Upper lobe of left lung (tissue), 4 donors: Measurements from ENCODE around the gene CCHCR1.
"Not testable (repeated sequence)": the region's sequence is repeated elsewhere in the genome, so short reads cannot be mapped to it uniquely, and the experiment has no call there.

ENCODE experiments used
- EP300 ChIP-seq, 4 donors: sonication (generic); formaldehyde crosslinking; IDR thresholded peaks; one replicate each; pipeline ENCODE4 v1.5.1; 2017; ENCODE audit warnings: antibody characterized with exemption in 4 of 4, control low read depth in 2 of 4
- POLR2A ChIP-seq, 4 donors: fragments of 450-650 bp; IDR thresholded peaks; one replicate each; pipeline ENCODE4 v1.5.1; 2016 to 2017; ENCODE audit warnings: antibody characterized with exemption in 4 of 4, mild to moderate bottlenecking in 2 of 4
- TF ChIP-seq, protein P1 (sequence below), 6 experiments: fragments of 450-650 bp in 4 of 6; fragments of 200-600 bp in 2 of 6; sonication (generic) in 2 of 6; IDR thresholded peaks; one replicate each; pipeline ENCODE4 v1.5.1; 2016 to 2019; ENCODE audit warnings: antibody characterized with exemption in 6 of 6

DNA sequence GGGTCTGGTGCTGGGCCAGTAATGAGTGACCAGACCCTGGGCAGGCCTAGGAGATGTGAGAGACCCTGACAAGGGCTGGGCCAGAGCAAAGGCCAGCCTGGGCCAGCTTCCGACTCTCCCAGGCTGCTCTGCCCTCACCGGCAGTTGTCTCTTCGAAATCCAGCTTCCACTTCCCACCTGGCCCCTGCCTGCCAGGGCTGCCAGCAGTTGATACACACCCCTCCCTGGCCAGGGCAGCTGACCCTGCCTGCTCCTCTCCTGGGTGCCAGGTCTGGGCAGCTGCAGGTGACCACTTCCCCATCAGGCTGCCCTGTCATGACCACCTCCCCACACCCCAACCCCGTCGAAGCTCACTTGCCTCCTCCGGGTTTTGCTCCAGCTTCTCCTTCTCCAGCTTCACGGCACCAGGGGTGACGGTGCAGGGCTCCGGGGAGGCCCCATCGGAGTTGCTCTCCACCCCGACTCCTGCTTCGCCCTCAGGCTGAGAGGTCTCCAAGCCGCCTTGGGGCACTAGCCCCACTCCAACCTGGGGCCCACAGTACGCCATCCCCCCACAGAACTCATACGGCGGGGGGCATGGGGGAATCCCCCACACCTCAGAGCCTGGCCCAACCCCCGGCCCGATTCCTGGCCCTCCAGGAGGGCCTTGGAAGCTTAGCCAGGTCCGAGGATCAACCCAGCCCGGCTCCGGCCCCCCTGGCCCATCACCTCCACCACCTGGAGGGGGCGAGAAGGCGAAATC, 12.4 kb upstream of the CCHCR1 start:
- TF ChIP-seq, protein P1, sequence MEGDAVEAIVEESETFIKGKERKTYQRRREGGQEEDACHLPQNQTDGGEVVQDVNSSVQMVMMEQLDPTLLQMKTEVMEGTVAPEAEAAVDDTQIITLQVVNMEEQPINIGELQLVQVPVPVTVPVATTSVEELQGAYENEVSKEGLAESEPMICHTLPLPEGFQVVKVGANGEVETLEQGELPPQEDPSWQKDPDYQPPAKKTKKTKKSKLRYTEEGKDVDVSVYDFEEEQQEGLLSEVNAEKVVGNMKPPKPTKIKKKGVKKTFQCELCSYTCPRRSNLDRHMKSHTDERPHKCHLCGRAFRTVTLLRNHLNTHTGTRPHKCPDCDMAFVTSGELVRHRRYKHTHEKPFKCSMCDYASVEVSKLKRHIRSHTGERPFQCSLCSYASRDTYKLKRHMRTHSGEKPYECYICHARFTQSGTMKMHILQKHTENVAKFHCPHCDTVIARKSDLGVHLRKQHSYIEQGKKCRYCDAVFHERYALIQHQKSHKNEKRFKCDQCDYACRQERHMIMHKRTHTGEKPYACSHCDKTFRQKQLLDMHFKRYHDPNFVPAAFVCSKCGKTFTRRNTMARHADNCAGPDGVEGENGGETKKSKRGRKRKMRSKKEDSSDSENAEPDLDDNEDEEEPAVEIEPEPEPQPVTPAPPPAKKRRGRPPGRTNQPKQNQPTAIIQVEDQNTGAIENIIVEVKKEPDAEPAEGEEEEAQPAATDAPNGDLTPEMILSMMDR (IDR thresholded peaks at IDR 0.05) = not testable (repeated sequence)
- TF ChIP-seq POLR2A, EP300 (IDR thresholded peaks at IDR 0.05): not testable (repeated sequence)
